HepG2 (cell line): ENCODE data around the gene ARF5. TPM values are rescaled to one million over a fixed set of nuclear protein-coding genes. Genes with fewer than 3 reads are reported as not detected.

Source experiments
- CAMTA2 ChIP-seq: sonication (generic); formaldehyde crosslinking; IDR thresholded peaks from 2 replicates; pipeline ENCODE4 v1.4.0; 2020; ENCODE audit warnings: mild to moderate bottlenecking, missing genetic modification reagents, borderline replicate concordance
- DMTF1 ChIP-seq: sonication (generic); formaldehyde crosslinking; IDR thresholded peaks from 2 replicates; pipeline ENCODE4 v1.4.0; 2020; ENCODE audit warnings: mild to moderate bottlenecking, missing genetic modification reagents
- DNMT3B ChIP-seq: conservative IDR thresholded peaks from 2 replicates; pipeline ENCODE4 v1.6.1; 2016; ENCODE audit warnings: missing biosample characterization, control low read depth
- GATAD1 ChIP-seq: IDR thresholded peaks from 2 replicates; pipeline ENCODE4 v1.6.1; 2016; ENCODE audit warnings: missing genetic modification reagents, missing compliant biosample characterization
- GMEB2 ChIP-seq: IDR thresholded peaks from 2 replicates; pipeline ENCODE4 v1.6.1; 2016; ENCODE audit warnings: missing biosample characterization, missing genetic modification reagents, low read depth
- MXI1 ChIP-seq: IDR thresholded peaks from 3 replicates; pipeline ENCODE4 v1.6.1; 2012; ENCODE audit warnings: low read depth, low read length, inconsistent platforms, borderline replicate concordance
- MYNN ChIP-seq: sonication (generic); formaldehyde crosslinking; IDR thresholded peaks from 2 replicates; pipeline ENCODE4 v1.4.0; 2020; ENCODE audit warnings: mild to moderate bottlenecking, low read depth, missing genetic modification reagents
- NFATC3 ChIP-seq: sonication (generic); formaldehyde crosslinking; IDR thresholded peaks from 2 replicates; pipeline ENCODE4 v1.5.1; 2020; ENCODE audit warnings: mild to moderate bottlenecking, missing genetic modification reagents
- NFYB ChIP-seq: sonication (generic); formaldehyde crosslinking; IDR thresholded peaks from 2 replicates; pipeline ENCODE4 v1.4.0; 2020; ENCODE audit warnings: missing genetic modification reagents
- POGZ ChIP-seq: sonication (generic); formaldehyde crosslinking; IDR thresholded peaks from 2 replicates; pipeline ENCODE4 v1.4.0; 2020; ENCODE audit warnings: mild to moderate bottlenecking, missing genetic modification reagents
- SCMH1 ChIP-seq: sonication (generic); formaldehyde crosslinking; IDR thresholded peaks from 2 replicates; pipeline ENCODE4 v1.9.0; 2021; ENCODE audit warnings: missing genetic modification reagents, mild to moderate bottlenecking, borderline replicate concordance
- SIN3B ChIP-seq: fragments of 150-350 bp; IDR thresholded peaks from 2 replicates; pipeline ENCODE4 v1.6.1; 2014; ENCODE audit warnings: low read length
- SNAPC2 ChIP-seq: sonication (generic); formaldehyde crosslinking; IDR thresholded peaks from 2 replicates; pipeline ENCODE4 v1.8.1; 2022; ENCODE audit warnings: mild to moderate bottlenecking, missing genetic modification reagents
- SRF ChIP-seq: IDR thresholded peaks from 2 replicates; pipeline ENCODE4 v1.6.1; 2011; ENCODE audit warnings: mild to moderate bottlenecking, low read depth, low read length, moderate library complexity
- ZNF121 ChIP-seq: sonication (generic); formaldehyde crosslinking; IDR thresholded peaks from 2 replicates; pipeline ENCODE4 v1.5.0; 2020; ENCODE audit warnings: mild to moderate bottlenecking, missing genetic modification reagents
- ZNF263 ChIP-seq: sonication (generic); formaldehyde crosslinking; IDR thresholded peaks from 2 replicates; pipeline ENCODE4 v1.4.0; 2020; ENCODE audit warnings: missing genetic modification reagents
- ZNF333 ChIP-seq: sonication (generic); formaldehyde crosslinking; IDR thresholded peaks from 2 replicates; pipeline ENCODE4 v1.4.0; 2020; ENCODE audit warnings: mild to moderate bottlenecking, missing genetic modification reagents, borderline replicate concordance
- ZNF414 ChIP-seq: sonication (generic); formaldehyde crosslinking; IDR thresholded peaks from 2 replicates; pipeline ENCODE4 v1.5.0; 2020; ENCODE audit warnings: missing genetic modification reagents
- ZNF768 ChIP-seq: sonication (generic); formaldehyde crosslinking; IDR thresholded peaks from 2 replicates; pipeline ENCODE4 v1.4.0; 2020; ENCODE audit warnings: missing genetic modification reagents
- ZNF790 ChIP-seq: sonication (generic); formaldehyde crosslinking; IDR thresholded peaks from 2 replicates; pipeline ENCODE4 v1.8.0; 2022; ENCODE audit warnings: missing genetic modification reagents, mild to moderate bottlenecking, borderline replicate concordance
- polyA plus RNA-seq, 8 experiments: library from polyadenylated mRNA; depleted of rRNA in 3 of 8; stranded (reverse) in 7 of 8; unstranded in 1 of 8; fragments of >200 nt; fragmentation: Illumina TruSeq in 4 of 8; extraction: Trizol in 4 of 8; gene quantifications; 2 replicates each; pipeline versions ENCODE4 v1.2.1 to v1.2.3, GENCODE V29; 2011 to 2016; ENCODE audit warnings: low read depth in 4 of 8, missing spikeins in 1 of 8, mixed read lengths in 1 of 8; ENCODE audit not compliant: insufficient read depth in 1 of 8
- total RNA-seq, 5 experiments: library from RNA; depleted of rRNA; stranded (reverse); fragments of >200 nt; fragmentation: Illumina TruSeq; extraction: Trizol; gene quantifications; 2 replicates each; pipeline ENCODE4 v1.2.3, GENCODE V29; 2016; ENCODE audit warnings: low read depth in 1 of 5
- TF ChIP-seq, protein P1 (sequence below): IDR thresholded peaks from 2 replicates; pipeline ENCODE4 v1.6.1; 2016; ENCODE audit warnings: mild to moderate bottlenecking
- TF ChIP-seq, protein P2 (sequence below): sonication (generic); formaldehyde crosslinking; IDR thresholded peaks from 2 replicates; pipeline ENCODE4 v1.4.0; 2020; ENCODE audit warnings: missing genetic modification reagents

Gene ARF5
- total and polyA plus RNA-seq, 2 of the 13 experiments (the other 11 are each of a cell fraction or from before 2014, with no cell fraction given), result 109 to 135 TPM

- TF ChIP-seq ZNF414 (CRISPR knock-in tag) (no peak), DMTF1 (CRISPR knock-in tag) (no peak), GATAD1 (peak; percentile 22; the same call in 1 of the 2 replicates), GMEB2 (CRISPR knock-in tag) (no peak), MYNN (CRISPR knock-in tag) (no peak), ZNF790 (CRISPR knock-in tag) (no peak), NFATC3 (no peak), CAMTA2 (CRISPR knock-in tag) (no peak), MXI1 (no peak; the same call in 2 of the 3 replicates), SCMH1 (no peak), SIN3B (no peak), ZNF333 (CRISPR knock-in tag) (no peak), NFYB (CRISPR knock-in tag) (no peak), DNMT3B (CRISPR knock-in tag) (no peak), ZNF768 (no peak), SNAPC2 (CRISPR knock-in tag) (no peak), ZNF263 (CRISPR knock-in tag) (peak; percentile 97), ZNF121 (CRISPR knock-in tag) (no peak), SRF (no peak), POGZ (CRISPR knock-in tag) (peak; percentile 69)
- TF ChIP-seq, protein P1, sequence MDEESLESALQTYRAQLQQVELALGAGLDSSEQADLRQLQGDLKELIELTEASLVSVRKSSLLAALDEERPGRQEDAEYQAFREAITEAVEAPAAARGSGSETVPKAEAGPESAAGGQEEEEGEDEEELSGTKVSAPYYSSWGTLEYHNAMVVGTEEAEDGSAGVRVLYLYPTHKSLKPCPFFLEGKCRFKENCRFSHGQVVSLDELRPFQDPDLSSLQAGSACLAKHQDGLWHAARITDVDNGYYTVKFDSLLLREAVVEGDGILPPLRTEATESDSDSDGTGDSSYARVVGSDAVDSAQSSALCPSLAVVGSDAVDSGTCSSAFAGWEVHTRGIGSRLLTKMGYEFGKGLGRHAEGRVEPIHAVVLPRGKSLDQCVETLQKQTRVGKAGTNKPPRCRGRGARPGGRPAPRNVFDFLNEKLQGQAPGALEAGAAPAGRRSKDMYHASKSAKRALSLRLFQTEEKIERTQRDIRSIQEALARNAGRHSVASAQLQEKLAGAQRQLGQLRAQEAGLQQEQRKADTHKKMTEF (CRISPR knock-in tag), result peak; percentile 32; the same call in 1 of the 2 replicates
- TF ChIP-seq, protein P2, sequence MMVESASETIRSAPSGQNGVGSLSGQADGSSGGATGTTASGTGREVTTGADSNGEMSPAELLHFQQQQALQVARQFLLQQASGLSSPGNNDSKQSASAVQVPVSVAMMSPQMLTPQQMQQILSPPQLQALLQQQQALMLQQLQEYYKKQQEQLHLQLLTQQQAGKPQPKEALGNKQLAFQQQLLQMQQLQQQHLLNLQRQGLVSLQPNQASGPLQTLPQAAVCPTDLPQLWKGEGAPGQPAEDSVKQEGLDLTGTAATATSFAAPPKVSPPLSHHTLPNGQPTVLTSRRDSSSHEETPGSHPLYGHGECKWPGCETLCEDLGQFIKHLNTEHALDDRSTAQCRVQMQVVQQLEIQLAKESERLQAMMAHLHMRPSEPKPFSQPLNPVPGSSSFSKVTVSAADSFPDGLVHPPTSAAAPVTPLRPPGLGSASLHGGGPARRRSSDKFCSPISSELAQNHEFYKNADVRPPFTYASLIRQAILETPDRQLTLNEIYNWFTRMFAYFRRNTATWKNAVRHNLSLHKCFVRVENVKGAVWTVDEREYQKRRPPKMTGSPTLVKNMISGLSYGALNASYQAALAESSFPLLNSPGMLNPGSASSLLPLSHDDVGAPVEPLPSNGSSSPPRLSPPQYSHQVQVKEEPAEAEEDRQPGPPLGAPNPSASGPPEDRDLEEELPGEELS (CRISPR knock-in tag), result peak; percentile 48; the same call in 1 of the 2 replicates
Measured at GRCh38 chr7:127582361-127582760, 5.8 kb upstream of the ARF5 start (continued).
